Superior temporal gyrus (tissue), 1 donor: Measurements from ENCODE around the gene MOXD1.
A peak's percentile ranks its signal among the peaks of the same experiment; 100 is the strongest.
"Not testable (repeated sequence)": the region's sequence is repeated elsewhere in the genome, so short reads cannot be mapped to it uniquely, and the experiment has no call there.

Experiments
- DNase-seq: peaks from one replicate; pipeline ENCODE4 v3.0.0-alpha.2; 2016; ENCODE audit errors: extremely low spot score

MOXD1 gene

DNA sequence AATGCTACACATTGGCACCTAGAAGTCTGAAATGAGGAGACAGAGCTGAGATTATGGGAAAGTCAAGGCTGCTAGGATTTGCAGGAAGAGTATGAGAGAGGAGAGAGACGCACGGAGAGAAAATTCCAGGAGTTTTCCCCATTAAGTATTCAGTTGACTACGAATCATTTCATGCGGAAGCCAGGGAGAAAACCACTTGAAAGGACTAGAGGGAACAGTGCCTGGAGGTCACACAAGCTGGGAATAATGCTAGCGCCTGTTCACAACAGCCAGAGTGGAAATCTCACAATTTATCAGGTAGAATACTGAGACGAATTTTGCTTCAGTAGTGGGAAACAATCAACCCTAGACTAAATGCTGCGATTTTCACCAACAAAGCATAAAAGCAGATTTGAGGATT lies 118.6 kb downstream of the MOXD1 start:
- no peak for DNase-seq

DNA sequence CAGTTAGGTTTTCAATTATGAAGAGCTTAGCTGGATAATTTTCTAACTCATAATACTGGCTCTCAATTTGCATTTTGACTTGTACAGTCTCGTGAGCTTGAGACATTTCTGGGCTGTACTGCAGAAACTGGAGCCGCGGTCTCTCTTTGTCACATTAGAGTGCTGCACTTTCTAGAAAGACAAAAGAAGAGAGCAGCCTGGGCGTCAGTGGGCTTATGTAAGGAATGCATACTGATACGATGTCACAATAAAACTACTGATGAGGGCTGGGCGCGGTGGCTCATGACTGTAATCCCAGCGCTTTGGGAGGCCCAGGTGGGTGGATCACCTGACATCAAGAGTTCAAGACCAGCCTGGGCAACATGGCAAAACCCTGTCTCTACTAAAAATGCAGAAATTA lies 120.8 kb downstream of the MOXD1 start:
- no peak for DNase-seq

DNA sequence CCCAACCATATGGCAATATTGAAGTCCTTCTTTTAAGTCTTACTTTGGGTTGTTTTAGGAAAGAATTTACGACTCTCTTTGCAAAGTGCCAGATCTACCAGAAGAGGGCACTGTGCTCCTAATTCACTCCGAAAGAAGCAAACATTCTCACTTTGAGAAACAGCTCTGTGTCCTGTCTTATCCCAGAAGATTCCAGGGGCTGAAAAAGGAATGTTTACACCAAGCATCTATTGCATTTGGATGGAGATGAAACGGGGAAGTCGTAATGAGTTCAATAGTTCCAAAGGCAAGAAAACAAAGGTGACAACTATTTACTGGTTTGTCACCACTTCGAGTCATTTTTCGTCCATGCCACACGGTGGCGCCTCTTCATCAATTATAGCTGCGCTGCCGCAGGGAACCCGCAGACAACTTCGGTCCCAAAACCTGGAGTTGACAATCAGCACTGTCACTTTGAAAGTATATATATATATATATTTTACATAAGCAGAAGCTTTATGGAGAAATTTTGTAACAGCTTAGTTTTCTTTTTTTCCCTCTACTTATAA lies 121.6 kb downstream of the MOXD1 start:
- DNase-seq = peak; percentile 96

DNA sequence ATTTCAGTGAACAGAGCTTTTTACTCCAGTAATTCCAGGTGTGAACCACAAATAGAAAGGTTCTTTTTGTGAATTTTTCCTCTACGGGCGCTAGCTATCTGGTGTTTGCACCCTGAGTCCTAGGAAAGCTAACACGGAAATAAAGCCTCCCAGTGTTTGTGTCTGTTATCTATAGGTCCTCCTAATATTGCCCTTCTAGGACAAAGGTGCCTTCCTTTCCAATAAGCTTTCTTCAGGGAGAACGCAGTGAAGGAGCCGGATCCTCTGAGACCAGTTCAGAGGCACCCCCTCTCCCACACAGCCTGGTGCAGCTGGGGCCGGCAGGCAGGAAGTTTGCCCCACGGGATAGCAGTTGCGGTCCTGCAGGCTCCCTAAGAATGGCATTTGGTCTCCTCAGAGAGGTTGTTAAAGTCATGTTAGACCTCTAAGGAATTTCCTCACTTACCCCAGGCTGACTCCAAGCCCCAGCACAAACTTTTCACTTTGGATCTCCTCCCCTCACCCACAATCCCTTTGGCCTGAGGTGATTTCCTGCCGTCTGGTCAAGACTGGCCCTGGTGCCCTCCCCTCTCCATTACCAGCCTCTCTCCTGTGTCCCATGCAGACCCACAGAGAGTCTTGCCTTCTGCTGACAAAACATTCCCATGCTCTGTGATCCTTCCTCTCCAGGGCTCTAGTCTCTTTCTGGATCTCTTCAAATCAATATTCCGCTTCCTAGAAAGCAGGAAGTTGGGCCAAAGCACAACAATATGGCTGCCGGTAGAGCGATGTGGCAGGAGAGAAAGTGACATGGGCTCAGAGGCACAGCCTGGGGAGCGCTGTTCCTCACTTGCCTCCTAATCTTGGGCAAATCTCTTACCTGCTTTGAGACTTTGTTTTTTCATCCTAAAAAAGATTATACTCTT lies 126.0 kb downstream of the MOXD1 start:
- no peak for DNase-seq

DNA sequence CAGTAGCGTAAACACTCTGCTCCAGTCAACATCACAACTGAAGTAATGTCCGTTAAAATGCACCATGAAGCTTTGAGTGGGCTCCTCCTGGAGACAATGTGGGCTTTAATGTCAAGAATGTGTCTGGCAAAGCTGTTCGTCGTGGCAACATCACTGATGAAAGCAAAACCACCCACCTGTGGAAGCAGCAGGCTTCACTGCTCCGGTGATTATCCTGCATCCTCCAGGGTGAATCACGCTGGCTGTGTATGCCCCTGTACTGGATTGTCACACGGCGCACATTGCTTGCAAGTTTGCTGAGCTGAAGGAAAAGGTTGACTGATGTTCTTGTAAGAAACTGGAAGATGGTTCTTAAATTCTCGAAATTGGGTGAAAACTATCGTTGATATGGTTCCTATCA lies 128.5 kb downstream of the MOXD1 start:
- DNase-seq = no peak

DNA sequence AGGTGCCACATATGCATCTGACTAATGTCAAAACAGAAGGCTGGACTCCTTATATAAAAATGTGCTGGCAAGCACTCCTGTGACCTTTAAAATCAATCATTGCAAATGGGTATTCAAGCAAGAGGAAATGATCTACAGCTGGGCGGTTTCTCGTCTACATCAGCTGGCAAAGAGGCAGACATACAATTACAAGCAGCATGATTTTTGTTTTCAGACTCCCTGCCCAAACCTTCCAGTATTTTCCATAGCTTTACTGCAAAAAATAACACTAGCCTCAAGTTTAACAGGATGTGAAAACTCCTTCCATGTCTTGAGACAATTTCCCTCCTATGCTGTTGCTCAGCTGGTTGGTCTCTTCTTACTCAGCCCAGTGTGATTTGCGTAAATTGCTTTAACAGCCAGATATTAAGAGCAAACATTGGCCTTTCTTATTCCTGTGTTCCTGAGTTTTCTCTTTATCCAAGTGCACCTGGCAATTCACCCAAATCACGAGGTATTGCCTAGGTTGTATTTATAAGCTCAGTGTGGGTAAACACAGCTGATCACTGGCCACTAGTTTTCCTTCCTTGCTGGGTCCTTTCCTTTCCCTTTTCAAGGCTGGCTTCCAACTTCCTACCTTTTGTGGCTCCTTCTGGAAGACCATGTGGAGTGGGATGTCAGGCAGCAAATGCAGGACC lies 130.4 kb downstream of the MOXD1 start:
- no peak for DNase-seq

DNA sequence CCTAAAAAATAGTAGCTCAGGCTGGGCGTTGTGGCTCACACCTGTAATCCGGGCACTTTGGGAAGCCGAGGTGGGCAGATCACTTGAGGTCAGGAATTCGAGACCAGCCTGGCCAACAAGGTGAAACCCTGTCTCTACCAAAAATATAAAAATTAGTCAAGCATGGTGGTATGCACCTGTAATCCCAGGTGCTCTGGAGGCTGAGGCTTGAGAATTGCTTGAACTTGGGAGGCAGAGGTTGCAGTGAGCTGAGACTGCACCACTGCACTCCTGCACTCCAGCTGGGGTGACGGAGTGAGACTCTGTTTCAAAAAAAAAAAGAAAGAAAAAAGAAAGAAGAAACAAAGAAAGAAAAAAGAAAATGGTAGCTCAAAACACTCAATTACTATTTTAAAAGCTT lies 132.6 kb downstream of the MOXD1 start:
- DNase-seq = not testable (repeated sequence)

DNA sequence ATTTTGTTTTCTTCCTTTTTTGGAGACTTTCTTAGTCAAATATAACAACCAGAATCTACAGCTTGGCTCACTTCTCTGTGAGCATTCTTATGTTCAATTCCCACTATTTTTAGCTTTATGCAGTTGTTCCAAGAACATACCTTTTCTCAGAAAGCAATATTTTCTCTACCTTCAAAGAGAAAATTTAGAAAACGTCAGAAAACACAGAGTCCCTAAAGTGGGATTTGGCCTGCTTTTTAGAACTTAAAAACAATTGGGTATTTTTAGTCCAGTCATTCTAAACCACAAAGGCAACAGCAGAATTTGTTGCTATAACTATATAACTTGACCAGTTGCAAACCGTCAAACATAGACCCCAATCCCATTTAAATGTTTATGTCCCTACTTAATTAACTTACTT lies 133.1 kb downstream of the MOXD1 start:
- no peak for DNase-seq

DNA sequence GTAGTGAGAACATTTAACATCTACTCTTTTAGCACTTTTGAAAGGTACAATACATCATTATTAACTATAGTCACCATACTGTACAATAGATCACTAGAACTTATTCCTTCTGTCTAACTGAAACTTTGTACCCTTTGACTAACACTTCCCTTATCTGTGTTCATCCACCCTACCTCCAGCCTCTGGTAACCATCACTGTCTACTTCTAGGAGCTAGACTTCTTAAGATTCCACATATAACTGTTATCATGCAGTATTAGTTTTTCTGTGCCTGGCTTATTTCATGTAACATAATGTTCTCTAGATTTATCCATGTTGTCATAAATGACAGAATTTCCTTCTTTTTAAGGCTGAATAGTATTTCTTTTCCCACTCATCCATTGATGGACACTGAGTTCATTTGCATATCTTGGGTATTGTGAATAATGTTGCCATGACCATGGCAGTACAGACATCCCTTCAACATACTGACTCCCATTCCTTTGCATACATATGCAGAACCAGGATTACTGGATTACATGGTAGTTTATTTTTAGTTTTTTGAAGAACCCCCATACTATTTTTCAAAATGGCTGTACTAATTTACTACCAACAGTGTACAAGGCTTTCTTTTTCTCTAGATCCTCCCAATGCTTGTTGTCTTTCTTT lies 135.7 kb downstream of the MOXD1 start:
- DNase-seq = no peak

DNA sequence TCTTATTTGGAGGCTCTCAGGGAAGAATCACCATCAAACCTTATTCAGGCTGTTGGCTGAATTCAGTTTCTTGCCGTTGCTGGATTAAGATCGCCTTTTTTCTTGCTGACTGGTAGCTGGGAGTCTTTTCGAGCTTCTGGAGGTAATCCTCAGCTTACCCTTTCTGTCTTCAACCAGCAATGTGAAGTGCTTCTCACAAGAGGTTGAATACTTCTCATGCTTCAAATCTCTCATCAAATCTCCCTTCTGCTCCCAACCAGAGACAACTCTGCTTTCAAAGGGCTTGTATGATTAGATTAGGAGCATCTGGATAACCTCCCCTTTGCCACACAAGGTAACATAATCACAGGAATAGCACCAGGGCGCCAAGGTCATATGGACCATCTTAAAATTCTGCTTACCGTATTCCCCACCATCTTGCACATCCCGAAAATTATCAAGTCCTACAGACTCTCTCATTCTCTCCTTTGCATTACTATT lies 137.2 kb downstream of the MOXD1 start:
- DNase-seq = no peak

DNA sequence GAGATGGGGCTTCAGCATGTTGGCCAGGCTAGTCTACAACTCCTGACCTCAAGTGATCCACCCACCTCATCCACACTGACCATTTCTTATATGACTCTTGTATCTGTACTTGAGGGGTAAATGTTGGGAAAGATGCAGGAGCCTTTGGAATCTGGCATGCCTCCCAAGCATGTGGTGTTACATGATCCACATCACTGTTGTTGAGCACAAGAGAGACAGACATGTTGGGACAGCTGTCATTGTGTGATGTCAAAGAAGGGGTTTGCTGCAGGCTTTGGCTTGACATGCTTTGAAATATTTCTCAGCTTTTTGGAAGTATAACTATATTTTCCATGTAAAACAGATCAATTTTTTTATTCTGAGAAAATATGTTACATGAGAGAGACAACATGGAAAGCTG lies 139.9 kb downstream of the MOXD1 start:
- no peak for DNase-seq

DNA sequence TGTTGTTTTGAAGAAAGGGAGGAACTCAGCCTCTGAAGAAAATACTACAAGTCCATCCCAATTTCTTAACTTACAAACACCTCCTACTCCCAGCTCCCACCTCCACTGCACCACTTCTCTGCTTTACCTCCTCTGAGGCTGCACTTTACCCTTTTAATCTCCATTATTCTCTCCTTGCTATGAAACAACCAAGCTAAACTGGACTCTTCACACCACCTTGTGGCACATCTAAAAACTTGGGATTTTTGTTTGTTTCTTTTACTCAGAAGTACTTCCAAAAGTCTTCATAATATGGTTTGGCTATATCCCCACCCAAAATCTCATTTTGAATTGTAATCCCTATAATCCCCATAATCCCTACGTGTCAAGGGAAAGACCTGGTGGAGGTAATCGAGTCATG lies 142.2 kb downstream of the MOXD1 start:
- no peak for DNase-seq

DNA sequence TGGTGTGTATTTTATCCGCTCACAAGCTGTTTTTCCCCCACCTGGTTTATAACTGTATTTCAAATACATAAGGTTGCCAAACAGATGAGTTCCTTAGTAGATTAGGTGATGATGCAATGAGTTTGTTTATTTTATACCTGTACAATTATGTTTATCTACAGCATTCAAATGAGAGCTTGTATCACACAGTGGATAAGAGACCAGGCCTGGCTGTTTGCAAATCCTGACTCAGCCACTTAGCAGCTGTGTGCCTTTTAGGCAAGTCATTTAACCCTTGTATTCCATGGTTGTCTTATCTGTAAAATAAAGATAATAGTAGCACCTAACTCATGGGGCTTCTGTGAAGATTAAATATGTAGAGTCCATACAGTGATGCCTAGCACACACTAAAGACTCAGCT lies 143.7 kb downstream of the MOXD1 start:
- DNase-seq = no peak

DNA sequence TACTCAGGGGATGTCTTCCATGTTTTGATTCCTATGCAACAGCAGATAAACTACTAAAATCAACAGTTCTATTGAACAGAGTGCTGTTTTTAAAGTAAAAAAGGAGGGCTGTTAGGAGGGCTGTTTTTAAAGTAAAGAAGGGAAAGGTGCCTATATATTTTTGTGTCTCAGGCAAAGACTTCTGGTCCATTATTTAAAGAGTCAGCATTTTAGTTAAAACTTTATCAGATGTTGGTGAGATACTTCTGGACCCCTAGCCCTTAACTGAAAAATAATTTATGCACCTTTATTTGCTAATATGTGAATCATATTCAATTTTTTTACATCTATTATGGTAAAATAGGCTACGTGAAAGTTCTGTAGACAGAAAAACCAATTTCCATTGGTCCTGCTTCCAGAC lies 144.8 kb downstream of the MOXD1 start:
- DNase-seq = no peak

DNA sequence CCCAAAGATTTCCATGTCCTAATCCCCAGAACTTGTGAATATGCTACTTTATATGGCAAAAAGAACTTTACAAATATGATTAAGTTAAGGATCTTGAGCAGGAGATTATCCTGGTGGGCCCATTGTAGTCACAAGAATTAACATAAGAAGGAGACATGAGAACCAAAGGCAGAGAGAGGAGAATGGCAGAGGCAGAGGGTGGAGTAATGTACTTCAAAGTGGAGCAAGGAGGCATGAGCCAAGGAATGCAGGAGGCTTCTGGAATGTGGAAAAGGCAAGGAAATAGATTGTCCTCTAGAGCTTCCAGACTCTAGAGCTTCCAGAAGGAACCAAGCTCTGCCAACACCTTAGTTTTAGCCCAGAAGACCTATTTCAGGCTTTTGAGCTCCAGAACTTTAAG lies 147.4 kb downstream of the MOXD1 start:
- no peak for DNase-seq

DNA sequence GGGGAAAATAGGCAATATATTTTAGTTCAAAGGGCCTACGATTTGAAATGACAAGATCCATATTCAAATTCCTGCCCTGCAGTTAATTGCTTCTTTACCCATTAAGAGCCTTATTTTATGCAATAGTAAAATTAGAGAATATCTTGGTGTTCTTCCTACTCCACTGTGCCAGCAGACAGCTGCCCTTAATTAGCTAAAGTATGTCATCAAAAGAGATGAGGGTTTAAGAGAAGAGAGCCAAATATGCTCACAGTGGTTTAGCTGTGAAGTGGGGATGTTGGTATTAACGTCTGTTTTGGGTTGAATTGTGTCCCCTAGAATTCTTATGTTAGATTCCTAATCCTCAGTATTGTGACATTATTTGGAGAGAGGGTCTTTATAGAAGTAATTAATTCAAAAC lies 148.1 kb downstream of the MOXD1 start:
- no peak for DNase-seq

DNA sequence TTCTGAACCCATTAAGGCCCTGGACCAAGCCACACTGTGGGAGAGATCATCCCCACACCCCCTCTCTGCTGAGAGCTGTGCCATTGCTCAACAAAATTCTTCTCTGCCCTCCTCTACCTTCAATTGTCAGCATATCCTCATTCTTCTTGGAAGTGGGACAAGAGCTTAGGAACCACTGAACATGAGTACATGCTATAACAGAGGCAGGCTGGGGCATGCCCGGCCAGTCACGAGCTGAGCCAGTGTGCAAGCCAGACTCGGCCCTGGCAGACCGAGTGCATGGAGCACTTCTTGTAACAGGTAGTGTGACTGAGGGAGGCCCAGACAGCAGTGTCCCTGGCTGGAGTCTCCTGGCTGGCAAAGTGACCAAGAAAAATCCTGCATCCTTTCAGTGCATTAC lies 149.2 kb downstream of the MOXD1 start:
- DNase-seq = no peak

DNA sequence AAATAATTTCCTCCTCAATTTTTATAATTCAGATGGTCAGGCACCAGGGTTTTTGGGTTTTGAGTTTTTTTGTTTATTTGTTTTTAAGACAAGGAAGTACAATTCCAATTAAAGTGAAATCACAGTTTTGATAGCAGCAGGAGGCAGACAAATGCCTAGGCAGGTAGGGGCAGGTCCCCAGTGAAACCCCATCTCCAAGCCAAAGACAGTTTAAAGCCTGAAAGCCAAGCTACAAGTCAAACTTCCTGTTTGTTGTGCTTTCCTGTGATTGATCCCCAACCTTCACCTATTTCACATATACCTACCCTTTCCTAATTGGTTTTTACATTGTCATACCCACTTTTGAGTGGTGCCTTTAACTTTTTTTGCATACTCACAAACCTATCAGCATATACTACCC lies 149.6 kb downstream of the MOXD1 start:
- DNase-seq = no peak

DNA sequence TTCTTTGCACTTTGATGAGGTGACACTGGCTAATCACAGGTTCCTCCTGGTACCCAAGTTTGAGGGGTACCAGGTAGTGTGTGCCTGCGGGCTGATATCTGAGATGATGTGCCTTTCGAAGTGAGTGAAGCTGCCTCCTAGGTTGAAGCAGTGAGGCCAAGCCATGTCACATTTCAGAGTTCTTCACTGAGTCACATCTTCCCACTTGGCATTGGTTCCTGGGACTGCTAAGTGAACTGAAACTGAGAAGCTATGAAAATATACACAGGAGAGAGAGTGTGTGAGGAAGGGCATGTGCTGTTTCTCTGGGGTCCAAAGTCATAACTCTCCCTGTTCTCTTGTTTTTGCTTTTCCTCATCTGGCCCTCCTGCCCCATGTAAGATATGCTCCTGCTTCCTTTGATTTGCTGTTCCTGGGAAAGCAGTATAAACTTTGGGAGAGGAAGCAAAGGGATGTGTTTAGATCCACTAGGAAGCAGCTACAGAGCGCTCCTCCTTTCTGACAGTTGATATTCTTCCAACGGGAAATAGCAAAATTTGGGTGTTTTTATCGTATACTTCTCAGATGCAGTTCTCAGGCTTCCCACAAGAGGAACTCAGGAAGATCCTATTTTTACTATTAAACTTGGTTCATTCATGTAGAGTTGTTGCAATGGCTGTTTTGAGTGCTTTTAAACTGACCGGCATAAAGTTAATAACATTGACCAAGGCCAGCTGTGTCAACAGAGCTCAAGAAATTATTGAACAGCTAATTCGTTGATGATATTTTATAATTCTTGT lies 153.7 kb downstream of the MOXD1 start:
- no peak for DNase-seq

DNA sequence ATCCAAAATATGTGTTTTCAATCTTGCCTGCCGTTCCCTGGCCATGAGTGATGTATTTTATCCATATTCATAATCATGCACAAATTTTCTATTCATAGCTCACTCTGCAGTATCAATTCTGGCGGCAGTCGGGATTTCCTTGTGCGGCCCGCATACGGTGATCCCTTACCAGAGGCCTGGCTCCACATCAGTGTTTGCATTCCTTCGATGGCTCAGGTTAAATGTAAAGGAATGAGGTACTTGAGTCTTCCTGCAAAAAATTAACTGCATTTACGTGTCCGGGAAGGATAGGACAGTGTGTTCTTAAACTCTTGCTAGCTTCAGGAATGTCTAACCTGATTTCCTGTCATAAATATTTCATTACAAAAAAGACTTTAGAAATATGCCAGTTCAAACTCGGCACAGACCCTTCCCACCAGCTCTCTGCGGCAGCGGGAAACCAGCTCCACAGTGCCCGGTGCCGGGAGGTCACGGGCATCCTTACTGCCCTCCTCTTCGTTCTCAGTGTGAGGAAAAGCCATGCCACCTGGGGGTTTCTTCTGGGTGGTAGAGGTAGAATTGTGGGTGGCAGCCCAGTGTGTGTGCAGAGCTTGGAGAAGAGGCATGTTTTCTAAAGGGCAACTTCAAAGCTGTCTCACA lies 154.5 kb downstream of the MOXD1 start:
- DNase-seq = no peak

DNA sequence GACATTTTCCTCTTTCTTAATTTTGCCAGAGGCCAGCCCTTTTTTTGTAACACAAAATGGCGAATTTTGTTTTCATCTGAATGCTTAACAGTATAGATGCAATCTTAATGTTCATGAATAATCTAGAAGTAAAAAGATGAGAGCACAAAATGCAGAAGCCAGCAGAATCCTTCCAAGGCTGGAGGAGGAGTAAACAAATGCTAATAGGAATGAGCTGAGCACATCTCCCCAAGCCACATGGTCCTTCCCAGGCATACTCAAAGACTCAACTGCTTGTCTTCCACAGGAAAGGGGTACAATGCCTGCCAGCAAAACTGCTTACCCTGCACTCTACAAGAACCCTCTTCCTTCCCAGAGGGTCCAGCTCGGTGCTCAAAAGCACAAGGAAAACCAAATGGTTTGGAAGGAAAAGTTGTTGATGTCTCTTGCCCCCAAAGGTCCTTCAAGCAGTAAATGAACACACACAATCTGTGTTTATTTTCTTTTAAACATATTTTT lies 155.1 kb downstream of the MOXD1 start:
- no peak for DNase-seq
